GM19043 (cell line): ENCODE measurements around the gene SPTBN1.
"Not testable (repeated sequence)": the region's sequence is repeated elsewhere in the genome, so short reads cannot be mapped to it uniquely, and the experiment has no call there.

Experiments
- ATAC-seq: cut with Tn5 transposase; IDR thresholded peaks from one replicate; pipeline ENCODE4 v1.9.1; 2021; ENCODE audit warnings: low read depth; ENCODE audit not compliant: unreplicated experiment

SPTBN1 gene

DNA sequence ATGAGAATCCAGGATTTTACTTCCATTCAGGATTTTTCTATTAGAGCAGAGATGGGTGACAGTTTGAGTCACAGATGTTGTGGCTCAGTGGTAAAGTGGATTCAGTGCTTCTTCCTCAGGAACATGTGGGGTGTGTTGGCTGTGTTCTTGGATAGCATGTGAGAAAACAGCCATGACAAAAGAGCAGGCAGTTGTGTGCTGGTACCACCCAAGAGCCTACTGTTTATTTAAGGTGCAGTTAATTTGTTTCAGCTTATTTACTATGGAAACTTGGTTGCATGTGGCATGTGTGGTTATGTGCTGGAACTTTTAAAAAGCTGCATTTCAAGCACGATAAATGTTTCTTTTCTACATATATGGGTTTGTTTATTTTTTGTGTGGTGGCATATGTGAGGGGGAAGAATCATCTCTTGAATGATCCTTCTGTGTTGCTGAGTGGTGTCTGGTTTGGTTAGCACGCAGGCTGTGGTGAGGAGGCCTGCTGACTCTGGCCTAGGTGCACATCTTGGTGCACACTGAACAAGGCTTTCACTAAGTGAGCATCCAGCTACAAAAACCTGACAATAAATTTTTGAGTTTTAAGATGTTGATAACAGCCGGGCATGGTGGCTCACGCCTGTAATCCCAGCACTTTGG lies 67.3 kb downstream of the SPTBN1 start:
- ATAC-seq, result no peak

DNA sequence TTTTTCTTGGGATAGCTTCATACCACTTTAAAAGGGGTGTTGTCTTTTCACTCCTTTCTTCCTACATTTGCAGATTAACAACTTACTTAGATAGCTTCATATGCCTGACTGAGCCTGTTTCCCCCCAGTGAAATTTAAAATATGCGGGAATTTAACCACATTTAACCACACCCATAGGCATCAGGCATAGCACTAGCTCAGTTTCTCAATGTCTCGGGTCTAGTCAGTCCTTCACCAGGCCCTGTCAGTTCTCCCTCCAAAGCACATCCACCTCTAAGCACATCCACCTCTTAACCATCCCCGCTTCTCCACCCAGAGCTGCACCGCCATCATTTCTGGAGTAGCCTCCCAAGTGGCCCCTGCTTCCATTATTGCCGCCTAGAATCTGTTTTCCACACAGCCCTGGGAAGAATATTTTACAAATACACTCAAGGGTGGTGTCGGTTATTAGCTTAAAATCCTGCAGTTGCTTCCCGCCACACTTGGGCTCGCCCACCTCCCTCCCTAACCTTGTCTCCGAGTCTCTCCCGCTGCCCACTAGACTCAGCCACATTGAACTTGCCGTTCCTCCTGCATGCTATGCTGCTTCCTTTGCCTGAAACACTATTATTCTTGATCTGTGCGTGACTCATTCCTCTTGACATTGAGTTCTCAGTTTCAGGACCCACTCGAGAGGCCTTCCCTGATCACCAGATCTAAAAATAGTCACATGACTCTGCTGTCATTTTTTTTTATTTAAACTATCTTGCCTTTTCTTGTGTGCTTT lies 68.3 kb downstream of the SPTBN1 start:
- ATAC-seq, result peak; percentile 56

DNA sequence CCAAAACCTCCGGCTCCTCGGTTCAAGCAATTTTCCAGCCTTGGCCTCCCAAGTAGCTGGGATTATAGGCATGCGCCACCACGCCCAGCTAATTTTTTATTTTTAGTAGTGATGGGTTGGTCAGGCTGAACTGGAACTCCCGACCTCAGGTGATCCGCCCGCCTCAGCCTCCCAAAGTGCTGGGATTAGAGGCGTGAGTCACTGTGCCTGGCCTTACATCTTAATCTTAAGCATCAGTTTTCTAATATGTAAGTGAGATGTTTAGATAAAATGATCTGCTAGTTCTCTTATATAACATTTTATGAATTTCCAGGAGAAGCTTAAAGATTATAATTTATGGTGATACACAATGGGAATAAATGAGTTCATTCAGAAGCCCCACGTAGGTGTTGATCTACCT lies 69.2 kb downstream of the SPTBN1 start:
- no peak for ATAC-seq

DNA sequence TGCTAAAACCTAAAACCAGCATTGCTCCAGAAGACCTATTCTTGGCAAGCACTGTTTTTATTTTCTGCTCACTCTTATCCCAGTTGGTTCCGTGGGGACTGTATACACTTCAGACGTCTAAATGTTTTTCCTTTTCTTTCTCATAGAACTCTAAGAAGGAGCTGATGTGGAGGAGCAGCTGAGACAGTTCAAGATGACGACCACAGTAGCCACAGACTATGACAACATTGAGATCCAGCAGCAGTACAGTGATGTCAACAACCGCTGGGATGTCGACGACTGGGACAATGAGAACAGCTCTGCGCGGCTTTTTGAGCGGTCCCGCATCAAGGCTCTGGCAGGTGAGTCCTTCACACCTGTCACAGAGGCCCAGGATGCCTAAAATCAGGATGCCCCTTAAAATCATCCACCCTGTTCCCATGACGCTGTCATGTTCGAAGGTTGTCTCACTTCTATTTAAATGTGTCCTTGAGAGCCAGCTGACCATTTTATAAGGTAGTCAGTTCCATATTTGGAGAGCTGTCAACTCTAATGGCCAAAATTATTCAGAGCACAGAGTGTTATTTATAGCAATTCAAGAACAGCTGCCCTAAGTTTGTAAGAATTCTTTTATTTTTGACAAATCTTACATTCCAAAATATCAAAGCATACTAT lies 70.2 kb downstream of the SPTBN1 start:
- ATAC-seq, result no peak

DNA sequence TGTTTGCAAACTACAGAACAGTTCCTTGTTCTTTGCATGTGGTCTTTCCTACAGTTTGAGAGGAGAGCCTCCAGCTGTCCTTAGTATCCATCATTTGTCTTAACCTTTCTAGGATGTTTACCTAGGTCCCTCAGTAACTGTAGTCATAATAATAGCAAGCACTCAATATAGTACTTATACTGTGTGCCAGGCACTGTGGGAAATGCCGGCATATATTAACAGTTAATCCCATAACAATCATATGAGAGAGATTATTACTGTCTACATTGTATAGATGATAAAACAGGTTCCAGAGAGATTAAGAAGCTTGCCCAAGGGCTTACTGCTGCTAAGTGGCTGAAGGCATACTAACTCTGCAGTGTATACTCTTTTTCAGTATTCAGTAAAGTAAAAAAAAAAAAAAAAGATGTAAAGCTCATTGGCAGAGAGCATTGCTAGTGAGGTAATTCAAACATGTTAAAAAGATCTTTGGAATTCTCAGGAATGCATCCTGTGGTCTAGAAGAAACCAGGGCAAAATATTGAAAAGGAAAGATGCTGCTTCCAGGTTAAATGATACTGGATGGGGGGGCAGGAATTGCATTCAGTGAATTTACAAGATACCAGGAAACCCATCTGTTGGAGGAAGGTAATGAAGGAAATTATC lies 72.3 kb downstream of the SPTBN1 start:
- ATAC-seq, result no peak

DNA sequence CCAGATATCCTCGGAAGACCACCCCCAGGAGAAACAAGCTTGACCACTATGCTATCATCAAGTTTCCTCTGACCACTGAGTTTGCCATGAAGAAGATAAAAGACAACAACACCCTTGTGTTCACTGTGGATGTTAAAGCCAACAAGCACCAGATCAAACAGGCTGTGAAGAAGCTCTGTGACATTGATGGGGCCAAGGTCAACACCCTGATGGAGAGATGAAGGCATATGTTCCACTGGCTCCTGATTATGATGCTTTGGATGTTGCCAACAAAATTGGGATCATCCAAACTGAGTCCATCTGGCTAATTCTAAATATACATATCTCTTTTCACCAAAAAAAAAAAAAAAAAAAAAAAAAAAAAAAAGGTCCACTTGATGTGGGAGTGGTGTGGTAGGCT lies 73.4 kb downstream of the SPTBN1 start:
- not testable (repeated sequence) for ATAC-seq

DNA sequence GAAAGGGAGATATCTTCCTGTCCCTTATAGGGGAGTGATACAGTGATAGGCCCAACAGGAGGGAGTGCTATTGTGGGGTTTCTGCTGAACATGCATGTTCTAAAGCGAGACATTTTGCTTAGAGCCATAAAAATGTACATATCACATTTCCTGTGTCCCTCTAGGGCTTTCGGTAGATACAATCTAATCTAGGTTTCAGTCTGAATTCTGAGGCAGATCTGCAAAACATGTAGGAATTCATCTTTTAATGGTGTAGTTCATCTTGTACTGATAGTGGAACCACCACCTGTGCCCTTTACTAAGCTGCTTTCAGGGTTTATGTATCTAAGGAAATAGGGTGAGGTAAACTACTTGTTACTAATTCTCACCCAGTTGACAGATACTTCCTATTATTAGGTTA lies 73.8 kb downstream of the SPTBN1 start:
- ATAC-seq, result no peak

DNA sequence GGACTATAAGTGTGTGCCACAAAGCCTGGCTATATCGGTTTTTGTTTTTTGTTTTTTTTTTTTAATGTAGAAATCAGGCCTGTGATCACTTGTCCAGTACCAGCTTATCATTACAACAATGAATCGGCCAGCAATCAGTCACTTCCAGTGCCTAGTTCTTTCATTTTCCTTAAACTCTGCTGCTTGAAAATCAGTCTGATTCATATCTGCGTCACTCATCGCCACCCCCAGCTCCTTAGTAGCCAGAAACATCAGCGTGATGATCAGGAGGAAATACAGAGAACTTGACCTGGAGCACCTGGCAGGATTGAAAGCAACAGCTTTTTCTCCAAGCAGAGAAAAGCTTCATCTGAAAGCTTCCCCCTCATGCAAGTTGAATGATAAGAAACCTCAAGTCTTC lies 75.4 kb downstream of the SPTBN1 start:
- no peak for ATAC-seq

DNA sequence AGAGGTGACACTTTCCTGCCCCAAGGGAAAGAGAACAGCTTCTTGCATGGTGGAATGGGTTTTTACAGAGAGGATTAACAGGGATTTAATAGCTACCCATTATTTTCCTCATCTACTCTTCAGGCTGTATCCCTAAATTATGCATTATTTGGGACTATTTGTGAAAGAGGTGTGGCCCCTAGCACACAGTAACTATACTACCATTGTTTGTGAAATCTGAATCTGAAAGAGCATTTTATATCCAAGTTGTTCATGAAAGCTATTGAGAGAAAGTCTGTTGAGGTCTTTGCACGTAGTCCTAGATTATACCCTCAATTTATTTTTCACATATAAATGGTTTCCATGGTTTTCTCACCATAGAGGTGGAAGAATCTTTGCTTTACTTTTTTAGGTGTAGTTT lies 78.1 kb downstream of the SPTBN1 start:
- ATAC-seq, result no peak

DNA sequence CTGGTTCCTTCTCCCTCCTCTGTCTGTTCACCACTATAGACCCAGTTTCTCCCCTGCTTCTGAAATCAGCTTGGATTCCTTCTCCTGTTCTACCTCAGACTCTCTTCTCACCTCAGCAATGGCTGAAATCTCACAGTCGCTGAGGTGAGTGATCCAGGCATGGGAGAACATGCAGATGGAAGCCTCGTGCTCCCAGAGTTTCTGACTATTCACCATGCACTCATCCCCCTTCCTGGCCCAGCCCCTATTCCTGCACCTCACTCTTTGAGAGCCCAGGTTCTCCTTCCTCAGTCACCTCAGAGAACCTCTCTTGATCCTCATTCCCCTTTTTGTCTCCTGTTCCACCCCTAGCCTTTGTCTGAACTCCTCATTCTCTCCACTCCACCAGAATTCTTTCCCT lies 78.5 kb downstream of the SPTBN1 start:
- no peak for ATAC-seq

DNA sequence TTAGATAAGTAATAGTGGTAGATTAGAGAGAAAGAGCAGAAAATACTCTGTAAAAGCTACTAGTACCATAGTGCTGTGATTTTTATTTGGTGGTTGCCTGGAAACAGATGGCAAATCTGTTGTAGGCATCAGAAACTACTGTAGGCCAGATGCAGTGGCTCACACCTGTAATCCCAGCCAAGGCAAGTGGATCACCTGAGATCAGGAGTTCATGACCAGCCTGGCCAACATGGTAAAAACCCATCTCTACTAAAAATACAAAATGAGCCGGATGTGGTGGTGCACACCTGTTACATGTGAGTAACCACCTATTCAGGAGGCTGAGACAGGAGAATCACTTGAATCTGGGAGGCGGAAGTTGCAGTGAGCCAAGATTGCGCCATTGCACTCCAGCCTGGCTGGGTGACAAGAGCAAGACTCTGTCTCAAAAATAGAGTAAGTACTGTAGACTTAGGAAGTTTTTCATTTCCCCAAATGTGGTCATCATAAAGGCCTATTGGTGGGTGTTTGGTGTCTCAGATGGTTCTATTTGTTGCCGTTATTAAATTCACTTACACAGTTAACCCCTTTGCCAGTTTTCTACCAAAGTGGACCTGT lies 79.6 kb downstream of the SPTBN1 start:
- no peak for ATAC-seq

DNA sequence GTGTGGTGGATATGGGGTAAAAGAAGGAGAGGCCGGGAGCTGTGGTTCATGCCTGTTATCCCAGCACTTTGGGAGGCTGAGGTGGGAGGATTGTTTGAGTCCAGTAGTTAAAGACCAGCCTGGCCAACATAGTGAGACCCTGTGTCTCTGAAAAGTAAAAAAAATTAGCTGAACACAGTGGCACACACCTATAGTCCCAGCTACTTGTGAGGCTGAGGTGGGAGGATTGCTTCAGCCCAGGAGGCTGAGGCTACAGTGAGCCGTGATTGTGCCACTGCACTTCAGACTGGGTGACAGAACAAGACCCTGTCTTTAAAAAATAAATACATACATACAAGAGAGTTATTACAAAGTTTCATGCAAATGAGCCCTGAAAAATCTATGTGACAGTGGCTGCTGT lies 80.6 kb downstream of the SPTBN1 start:
- no peak for ATAC-seq

DNA sequence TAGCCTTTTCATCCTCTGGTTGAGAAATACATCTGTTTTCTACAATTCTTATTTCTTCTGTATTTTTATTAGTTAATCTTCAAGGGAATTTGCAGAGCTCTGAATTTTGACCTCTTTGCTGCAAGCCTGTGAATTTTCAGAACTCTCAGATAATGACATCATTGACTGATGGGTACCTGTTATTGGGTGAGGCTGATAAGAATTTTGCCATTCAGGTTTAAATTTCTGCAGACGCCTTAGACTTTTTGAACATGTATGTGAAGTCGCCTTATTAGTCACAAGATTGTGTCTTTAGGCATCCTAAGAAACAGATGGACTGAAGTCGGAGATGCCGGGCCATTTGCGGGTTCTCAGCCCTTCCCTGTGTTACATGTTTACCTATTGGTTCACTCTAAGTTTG lies 82.4 kb downstream of the SPTBN1 start:
- ATAC-seq, result no peak

DNA sequence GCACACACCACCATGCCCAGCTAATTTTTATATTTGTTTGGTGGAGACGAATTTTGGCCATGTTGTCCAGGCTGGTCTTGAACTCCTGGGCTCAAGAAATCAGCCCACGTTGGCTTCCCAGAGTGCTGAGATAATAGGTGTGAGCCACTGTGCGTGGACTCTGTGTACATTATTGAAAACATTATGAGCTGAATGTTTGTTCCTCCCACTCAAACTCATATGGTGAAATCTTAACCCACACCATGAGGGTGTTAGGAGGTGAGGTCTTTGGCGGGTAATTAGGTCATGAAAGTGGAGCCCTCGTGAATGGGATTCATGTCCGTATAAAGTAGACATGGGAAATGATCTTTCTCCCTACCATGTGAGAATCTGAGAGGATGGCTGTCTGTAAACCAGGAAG lies 83.6 kb downstream of the SPTBN1 start:
- no peak for ATAC-seq

DNA sequence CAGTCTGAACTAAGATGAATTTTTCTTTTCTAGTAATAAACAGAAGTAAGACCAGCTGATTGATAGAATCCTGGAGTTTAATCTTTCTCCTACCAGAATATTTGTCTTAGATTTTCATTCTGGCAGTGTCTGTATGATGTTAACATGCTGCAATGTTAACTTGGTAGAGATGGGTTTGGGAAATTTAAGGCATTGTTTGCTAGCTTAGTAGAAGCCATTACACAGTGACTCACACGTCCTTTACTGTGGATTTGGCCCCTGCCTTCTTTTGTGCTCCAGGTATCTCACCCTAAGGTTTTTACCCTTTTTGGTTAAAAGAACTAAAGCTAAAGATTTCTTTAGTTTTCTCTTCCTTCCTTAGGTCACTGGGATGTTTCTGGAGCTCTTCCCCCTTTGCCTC lies 84.1 kb downstream of the SPTBN1 start:
- ATAC-seq, result no peak

DNA sequence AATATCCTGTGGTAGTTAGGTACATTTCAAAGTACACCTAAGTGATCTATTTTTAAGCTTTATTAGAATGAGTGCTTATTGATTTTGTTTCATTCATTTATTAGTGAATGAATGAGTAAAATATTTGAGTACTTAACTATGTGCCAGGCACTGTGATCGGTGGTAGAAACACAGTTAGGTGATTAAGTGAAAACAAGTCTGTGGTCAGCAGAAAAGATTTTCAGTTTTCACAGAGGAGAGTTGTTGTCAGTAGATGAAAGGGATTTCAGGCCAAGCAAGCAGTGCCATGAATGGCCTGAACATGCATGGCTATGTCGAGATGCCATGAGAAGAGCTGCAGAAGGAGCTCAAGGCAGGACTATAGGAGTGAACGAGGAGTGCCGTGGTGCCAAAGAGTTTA lies 85.9 kb downstream of the SPTBN1 start:
- ATAC-seq, result no peak

DNA sequence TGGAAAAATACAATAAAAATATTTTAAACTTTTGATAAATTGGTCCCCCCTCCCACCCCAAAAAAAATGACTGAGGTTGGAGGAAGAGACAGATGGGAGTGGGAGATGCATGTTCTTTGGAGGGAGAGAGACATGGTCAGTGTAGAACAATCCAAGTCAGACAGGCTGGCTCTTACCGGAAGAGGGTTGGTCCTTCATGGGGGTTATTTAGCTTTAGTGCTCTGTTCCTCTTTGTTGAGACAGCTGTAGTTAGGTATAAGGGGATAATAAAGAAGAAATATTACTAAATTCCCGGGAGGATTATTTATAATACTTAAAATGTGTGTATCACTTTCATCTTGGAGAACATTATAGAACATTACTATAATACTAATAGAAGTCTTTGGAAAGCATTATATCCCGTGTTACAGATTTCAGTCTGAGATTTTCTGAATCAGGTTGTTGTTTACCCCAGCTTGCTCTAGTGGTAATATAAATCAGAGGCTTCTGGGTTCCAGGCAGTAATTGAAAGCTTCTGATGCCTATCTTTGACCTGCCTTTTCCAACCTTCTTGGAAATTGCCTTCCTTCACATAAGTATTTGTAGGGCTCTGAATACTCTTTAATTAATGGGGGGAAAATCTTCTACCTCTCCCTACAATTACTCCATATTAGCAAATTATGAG lies 87.7 kb downstream of the SPTBN1 start:
- ATAC-seq, result no peak

DNA sequence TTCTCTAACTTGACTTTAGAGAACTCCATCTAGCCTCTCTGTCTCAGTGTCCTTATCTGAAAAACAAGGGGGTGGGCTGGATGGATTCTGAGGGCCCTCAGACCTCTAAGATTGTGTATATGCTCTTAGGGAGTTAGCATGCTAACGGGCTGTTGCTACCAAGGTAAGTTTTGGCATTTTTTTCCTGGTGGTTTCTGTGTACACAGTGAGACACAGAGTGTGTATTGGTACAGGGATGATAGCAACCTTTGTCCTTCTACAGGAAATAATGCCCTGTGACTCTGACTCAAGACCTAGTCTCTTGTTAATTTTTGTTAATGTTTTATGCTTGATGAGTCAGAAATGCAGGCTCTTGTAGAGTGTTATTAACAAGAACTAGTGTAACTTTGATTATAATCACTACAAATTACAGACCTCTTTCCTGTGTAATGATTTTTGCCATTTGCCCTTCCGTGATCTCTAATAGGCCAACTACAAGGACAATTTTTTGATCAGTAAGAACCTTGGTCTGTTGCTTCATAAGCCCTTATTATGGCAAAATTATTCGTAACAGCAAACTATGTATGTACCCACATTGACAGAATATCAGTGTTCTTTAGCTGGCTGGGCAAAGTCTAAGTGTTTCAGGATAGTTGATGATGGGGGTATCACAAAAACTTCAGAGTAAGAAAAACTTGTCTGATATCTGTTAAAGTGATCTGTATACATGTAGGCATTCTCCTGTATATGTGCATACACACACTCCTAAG lies 89.7 kb downstream of the SPTBN1 start:
- ATAC-seq, result peak; percentile 64

DNA sequence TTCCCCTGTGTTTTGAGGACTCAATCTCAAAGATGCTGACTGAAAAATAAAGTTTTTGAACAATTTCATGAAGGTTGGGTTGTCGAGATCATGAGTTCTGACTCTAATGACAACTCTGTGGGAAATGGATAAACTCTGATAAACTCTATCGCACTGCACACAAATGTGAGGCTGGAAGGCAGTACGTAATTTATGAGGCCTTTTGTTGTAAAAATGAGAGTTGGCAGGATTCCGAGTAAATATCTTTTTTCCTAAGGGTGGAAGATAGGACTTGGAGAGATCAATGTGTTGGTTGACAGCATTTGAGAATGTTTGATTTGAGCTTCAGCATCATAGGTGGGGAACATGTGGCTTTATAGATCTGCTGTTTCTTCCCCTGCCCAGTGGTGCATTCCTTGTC lies 90.4 kb downstream of the SPTBN1 start:
- ATAC-seq, result no peak
